Limb (tissue), 2 donors: ENCODE measurements around the gene RASA3.
"Not testable (repeated sequence)": the region's sequence is repeated elsewhere in the genome, so short reads cannot be mapped to it uniquely, and the experiment has no call there.

Experiments
- DNase-seq, 2 donors: peaks; one replicate each; pipeline ENCODE4 v3.0.0-alpha.2; 2016; ENCODE audit errors: extremely low spot score in 2 of 2

Gene RASA3

DNA sequence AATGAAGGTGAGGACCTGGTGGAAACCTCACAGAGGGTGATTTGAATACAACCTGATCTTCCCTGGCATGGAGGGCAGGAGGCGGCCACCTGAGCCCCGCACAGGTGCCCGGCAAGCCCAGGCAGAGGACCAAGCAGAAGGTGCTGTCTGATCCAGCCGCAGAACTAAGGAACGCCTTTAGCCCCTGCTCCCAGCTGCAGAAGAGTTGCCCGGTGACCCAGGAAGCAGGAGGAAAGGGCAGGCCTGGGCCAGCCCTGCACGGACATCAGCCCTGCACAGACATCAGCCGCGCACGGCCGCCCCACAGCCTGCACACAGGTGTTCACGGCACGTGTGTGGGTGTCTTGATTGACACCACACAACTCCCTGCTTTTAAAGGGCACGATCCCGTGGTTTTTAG is 43.1 kb downstream of the RASA3 start:
- DNase-seq: peak in 1 of 2 donors; percentile 17

DNA sequence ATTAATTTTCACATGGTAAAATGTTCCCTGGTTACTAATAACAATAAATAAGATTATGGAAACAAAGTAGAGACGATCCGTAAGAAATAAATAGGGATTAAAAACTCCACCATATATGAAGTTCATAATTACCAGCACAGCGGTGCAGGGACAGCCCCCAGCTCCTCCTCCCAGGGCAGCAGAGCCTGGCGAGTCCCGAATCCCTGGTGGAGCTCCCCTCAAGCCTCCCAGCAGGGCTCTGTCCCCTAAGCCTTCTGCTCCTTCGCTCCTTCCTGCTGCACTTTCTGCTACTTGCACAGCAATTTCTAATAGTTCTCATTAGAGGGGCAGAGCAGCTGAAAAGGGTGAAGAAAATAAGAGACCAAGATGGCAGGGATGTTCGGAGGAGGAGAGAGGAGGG is 43.6 kb downstream of the RASA3 start:
- peak in 1 of 2 donors; percentile 3 for DNase-seq

GRCh38 chr13:114088234-114088633 is 44.2 kb downstream of the RASA3 start:
- no peak for DNase-seq

- DNase-seq: peak in 1 of 2 donors; percentile 3
Observed at GRCh38 chr13:114087430-114087829, 45.0 kb downstream of the RASA3 start.

- DNase-seq: no peak
Observed at GRCh38 chr13:114082849-114083645, 49.4 kb downstream of the RASA3 start.

DNA sequence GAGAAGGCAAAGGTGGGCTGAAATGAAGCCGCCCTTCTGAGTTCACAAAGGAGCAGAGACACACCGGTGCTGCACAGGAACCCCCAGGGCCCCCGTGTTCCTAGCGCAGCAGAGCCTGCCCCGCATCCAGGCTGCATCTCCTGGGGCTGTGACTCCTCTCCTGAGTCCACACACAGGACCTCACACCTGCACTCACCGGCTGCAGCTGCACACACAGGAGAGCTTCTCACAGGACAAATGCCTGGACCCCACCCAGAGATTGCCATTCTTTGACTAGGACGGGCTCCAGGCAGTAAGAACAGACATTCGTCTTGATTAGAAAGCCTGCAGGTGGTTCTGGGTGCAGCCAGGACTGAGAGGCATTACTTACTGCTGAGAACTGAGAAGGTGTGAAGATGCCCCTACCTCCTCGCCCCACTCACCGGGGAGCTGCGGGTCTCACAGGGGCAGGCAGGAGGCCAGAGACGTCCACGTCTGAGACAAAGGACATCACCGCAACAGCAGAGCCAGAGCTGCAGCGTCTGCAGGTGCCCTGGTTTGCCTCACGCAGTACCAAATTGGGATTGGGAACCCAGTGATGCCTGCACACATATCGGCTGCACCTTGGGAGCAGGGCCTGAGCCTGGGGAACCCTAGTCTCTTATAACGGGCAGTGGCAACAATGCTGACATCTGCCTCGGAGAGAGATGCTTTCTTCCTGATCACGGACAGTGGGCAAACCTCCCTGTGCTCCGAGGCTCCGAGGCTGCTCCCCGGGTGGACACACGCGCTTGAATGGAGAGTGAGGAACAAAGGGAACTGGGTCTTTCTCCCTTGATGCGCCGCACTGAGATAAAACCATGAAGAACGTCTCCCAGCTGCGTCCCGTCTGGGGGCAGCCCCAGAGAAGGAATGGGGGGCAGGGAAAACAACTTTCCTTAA is 50.4 kb downstream of the RASA3 start:
- DNase-seq: peak in 1 of 2 donors; percentile 23

GRCh38 chr13:114080739-114081561 is 51.5 kb downstream of the RASA3 start:
- DNase-seq: peak in 1 of 2 donors; percentile 25

GRCh38 chr13:114079601-114080536 is 52.6 kb downstream of the RASA3 start:
- DNase-seq: peak in 1 of 2 donors; percentile 25

DNA sequence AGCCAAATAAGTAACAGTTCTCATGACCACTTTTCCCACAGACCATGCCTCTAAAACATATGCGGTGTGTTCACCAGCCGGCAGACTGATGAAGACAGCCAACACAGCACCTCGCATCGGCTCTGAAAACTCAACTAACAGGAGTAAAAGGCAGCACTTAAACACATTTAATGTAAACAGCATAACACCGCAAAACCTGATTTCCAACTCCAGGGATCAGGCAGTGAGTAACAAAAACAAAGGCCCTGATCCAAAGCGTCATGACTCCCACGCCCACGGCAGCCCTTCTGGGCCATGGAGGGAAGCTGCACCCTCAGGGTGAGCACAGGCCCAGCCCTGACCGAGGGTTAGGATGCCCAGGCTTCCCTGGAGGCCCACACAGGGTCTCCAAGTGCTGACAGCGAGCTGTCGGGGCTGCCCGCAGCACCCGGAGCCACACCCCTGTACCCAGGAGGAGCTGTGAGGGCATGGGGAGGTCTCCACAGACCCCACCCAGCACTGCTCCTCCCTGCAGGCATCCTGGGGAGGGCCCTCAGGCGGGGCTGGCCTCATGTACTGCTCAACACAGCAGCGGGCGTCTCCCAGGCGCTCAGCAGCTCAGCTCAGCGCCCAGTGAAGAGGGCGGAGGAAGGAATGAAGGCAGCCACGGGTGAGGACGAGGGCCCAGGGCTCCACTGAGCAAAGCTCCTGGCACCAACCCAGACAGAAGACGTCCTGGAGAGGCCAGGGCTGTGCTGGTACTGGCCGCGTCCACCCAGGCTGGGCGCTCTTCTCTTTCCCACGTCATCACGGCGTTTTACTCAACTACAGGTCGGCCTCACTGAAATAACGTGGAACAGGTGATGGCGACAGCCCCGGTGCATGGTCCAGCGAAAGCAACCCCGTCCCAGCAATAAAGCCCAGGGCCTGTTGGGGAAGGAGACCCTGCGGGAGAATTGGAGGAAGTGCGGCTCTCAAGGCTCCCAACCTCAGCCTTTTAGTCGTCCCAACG is 53.7 kb downstream of the RASA3 start:
- DNase-seq: peak in 1 of 2 donors; percentile 57

- DNase-seq: peak; percentile 44 to 73
Observed at GRCh38 chr13:114077933-114078325, 54.5 kb downstream of the RASA3 start.

DNA sequence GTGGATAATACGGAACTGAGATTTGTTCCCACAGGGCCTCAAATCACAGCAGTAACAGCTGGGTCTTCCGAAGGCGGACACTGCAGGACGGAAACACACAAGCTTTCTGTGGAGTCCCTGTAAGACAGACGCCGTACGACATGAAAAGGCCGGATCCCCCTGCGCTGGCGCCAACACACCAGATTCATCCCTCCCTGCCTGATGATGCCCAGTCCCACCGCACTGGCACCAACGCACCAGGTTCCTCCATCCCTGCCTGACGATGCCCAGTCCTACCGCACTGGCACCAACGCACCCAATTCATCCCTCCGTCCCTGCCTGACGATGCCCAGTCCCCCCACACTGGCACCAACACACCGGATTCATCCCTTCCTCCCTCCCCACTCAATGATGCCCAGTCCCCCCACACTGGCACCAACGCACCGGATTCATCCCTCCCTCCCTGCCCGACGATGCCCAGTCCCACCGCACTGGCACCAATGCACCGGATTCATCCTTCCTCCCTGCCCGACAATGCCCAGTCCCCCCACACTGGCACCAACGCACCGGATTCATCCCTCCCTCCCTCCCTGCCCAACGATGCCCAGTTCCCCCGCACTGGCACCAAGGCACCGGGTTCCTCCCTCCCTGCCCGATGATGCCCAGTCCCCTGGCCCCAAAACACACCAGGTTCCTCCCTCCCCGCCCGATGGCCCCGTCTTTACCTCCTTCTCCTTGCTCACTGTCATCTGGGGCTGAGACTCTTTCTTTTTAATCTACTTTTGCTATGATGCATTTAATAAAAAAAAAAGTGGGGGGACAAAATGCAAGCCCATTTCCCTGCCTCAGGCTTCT is 55.1 kb downstream of the RASA3 start:
- peak in 1 of 2 donors; percentile 26 for DNase-seq

GRCh38 chr13:114076329-114077090 is 55.9 kb downstream of the RASA3 start:
- DNase-seq: peak in 1 of 2 donors; percentile 29

- DNase-seq: not testable (repeated sequence)
Observed at GRCh38 chr13:114075811-114076210, 56.6 kb downstream of the RASA3 start.

- peak in 1 of 2 donors; percentile 20 for DNase-seq
Observed at GRCh38 chr13:114074671-114075315, 57.6 kb downstream of the RASA3 start.

DNA sequence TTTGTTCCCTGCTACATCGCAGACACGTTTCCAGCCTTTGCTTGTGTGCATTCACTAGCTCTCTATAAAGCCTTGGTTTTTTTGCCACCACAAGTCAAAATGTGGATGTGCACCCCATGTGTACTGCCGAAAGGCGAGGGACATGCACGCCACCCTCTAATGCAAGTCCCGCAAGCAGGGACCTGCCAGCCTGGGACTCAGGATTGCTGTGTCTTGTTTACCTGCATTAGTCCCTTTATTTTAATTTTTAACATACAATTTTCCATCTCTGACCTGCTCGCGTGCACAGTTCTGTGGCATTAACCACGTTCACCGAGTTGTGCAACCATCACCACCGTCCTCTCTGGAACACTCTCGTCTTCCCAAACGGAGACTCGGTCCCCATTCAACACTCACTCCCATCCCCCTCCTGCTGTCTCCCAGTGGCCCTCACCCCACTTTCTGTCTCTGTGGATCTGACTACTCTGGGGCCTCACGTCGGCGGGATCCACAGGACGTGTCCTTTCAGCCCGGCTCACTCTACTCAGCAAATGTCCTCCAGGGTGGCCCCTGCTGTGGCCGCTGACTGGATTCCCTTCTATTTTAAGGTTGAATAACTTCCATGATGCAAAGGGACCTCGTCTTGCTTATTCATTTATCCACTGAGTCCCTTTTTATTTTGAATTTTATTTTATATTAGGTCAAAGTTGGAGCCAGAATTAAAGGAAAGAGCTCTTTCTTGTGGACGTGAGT is 58.4 kb downstream of the RASA3 start:
- peak in 1 of 2 donors; percentile 20 for DNase-seq

- no peak for DNase-seq
Observed at GRCh38 chr13:114072421-114072820, 60.0 kb downstream of the RASA3 start.
